HG03060 (cell line): ENCODE data around the gene MINAR2.

Source experiments
- ATAC-seq: cut with Tn5 transposase; IDR thresholded peaks from one replicate; pipeline ENCODE4 v1.9.1; 2021; ENCODE audit warnings: low read depth, moderate number of reproducible peaks; ENCODE audit not compliant: unreplicated experiment

The MINAR2 gene, protein sequence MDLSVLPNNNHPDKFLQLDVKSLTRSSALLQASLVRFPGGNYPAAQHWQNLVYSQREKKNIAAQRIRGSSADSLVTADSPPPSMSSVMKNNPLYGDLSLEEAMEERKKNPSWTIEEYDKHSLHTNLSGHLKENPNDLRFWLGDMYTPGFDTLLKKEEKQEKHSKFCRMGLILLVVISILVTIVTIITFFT

GRCh38 chr5:129747572-129748407 lies at the start of gene MINAR2:
MINAR2 (plus strand) TSS chr5:129748094; CDS start chr5:129748191, 97 bp downstream.
- no peak for ATAC-seq

- ATAC-seq = no peak
Observed at GRCh38 chr5:129698661-129699060, 49.2 kb upstream of the MINAR2 start.

GRCh38 chr5:129716235-129716634 lies 31.7 kb upstream of the MINAR2 start:
- ATAC-seq = no peak

DNA sequence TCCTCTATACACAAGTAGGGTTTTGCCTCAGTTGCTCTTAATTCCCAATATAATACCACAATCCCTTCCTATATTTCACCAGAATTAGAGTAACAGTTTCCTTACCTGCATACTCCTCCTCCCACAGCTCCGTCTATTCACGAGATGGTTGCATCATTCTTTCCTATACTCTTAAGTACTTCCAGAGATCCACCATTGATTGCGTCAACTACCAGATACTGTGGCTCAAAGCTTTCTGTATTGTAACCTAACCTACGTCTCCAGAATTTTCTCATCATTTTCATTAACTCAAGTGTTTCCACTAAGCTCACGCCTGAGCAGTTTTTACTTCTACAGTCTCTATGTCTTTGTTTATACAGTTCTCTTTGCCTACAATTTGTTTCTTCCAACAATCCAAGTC lies 31.2 kb upstream of the MINAR2 start:
- ATAC-seq = no peak

DNA sequence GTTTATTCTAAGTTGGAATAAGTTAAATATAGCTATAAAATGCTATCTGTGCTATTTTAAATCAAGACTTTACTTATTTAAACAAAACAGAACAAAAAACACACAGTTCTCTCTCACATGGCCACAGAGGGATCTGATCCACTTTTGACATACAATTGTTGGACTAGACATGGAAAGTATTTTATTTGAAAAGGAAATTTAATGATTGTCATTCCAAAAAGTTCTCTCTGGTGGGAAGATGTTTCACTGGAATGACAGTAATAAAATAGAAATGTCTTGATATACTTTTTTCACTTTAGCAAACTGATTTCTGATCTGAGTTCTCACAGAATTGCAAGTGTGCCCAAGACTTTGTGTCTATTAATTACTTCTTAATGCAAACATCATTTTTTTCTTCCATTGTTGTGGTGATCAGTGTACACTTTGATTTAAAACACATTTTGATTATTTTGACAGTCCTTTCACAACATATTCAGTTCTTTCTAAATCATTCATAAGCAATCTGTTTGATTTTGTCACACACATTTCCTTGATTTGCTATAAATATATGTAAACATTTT lies 30.1 kb upstream of the MINAR2 start:
- no peak for ATAC-seq

DNA sequence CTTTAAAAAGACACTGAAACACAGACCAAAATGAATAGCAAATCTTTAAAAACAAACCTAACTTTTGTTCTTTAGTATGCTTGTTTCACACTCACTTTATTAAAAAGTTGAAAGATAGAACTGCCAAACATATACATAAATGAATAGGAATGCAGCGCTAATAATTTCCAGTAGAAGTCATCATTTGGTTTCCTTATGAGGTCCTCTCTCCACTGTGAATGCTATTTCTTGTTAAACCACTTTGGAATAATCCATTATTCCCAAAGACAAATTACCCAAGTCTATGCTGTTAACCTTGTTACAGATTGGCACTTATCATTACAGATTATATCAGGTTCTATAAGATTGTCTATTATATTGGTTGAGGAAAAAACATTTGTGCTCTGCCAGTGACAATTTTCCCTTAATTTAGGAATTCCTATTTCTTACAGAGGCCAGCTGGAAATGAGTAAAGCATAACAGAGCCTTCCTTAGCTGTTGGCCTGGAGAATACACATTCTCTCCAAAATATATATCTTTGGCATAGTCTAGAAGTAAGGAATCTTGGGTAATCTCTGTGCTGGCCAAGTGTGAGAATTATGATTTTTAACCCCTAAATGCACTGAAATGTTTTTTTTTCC lies 29.3 kb upstream of the MINAR2 start:
- no peak for ATAC-seq

DNA sequence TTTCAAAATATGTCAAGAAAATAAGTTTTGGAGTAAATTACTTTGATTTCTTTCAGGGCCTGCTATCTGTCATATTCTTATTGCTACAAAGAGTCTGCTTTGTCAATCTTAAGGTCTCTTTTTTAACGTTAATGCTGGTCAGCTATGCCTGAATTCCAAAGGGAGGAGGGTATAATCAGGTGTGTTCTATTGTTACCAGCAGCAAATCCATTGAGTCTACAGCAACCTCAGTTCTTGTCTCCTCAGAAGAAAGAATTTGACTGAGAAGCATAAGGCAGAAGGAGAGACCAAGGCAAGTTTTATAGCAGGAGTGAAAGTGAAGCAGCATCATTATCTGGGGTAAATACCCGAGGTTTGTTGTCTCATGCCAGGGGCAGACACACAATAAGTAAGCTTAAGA lies 23.7 kb upstream of the MINAR2 start:
- ATAC-seq = no peak

DNA sequence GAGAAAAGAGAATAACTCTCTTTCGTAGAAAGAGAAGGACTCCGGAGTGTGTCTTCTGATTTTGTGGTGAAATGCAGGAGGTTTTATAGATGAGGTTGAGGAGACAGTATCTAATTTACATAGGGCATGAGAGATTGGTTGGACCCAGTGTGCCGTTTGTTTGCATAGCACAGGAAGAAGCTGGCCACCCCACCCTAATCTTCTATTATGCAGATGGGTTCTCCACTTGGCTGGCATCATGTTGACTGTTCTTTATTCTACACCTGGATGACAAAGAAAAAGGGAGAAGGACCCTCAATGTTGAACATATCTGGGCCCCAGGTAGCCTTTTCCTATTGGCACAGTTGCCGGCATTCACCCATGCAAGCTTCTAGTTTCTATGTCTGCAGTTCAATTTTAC lies 23.2 kb upstream of the MINAR2 start:
- no peak for ATAC-seq

DNA sequence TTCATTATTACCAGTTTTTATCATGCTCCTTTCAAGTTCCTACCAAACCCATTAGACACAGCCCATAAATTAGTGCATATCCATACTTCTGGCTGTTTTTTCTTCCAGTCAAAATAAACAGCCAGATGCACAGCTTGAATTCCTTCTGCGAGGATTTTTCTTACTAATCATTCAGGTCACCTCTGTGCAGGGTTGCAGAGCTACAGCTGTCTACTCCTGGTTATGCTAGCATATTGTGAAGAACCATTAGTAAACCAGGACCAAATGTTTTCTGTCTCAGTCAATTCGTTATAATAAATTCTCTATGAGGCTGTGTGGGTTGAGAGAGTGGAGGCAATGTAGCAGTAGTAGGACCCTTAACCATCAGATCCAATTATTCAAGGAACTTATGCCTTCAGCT lies 8.1 kb upstream of the MINAR2 start:
- ATAC-seq = no peak

GRCh38 chr5:129743541-129744187 lies 4.2 kb upstream of the MINAR2 start:
- ATAC-seq = no peak

DNA sequence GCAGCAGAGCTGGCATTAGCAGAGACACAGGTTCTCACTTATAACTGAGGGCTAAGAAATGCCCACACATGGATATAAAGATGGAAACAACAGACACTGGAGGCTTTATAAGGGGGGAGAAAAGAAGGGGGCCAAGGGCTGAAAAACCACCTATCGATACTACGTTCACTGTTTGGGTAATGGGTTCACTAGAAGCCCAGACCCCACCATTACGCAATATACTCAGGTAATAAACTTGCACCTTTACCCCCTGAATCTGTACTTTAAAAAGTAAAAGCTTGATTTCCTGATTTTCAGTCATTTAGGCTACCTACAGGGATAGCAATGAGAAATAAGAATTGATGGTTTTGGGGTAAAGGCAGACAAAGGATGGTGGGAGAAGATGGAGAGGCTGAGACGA lies 1.9 kb upstream of the MINAR2 start:
- no peak for ATAC-seq

DNA sequence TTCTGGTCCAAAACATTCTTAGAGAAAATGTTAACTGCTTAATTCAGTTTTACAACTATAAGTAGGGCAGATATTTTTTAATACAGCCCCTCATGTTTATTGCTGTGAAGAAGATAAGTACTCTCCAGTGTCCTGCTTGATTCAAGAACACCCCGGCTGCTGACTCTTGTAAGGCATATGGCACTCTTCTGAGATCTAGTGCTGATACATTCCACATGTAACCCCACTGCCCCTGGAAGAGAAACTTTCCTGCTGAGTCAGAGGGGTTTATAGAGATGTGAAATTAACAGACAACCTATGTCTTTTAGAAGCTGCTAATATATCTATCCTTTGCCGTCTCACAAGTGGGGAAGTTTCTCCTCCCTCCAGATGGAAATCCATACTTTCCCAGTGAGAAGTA lies 1.0 kb upstream of the MINAR2 start:
- no peak for ATAC-seq

DNA sequence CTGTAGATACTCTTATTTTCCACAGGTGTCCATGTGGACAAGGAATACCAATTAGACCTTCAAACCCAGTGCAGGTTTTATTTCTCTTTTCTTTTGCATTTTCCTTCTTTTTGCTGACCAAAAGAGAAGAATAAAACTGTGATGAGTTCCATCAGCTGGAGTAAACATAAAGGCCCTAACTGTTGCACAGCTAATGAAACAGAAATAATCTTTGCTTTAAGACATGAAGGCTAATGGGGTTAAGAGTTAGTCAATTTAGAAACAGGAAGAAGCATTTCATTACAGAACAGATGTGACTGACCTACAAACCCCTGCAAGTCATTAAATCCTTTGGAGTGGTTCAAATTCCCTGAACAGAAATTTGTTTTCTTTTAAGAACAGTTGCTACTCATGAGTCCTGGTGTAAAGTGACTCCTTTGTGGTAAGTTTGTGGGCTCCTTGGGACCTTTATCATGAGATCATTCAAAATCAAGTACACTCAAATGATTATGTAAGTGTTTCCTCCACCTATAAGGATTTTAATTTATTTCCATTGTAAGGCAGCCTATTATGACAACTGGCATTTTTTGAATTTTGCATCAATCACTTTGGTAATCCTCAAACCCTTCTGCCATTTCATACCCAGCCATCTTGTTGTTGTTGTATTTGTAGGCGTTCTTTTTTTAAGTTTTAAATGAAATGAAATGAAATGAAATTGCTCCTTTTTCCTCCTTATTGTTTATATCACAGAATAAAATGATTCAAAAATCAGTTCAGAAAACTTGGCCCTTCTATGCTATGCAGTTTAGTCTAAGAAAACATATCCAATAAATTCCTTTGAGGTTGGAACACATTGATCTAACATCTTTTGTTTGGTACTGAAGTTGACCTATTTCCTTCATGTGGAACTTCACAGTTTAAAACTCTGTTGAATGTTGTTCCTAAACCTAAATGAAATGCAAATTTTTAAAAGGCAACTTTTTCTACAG lies 1.3 kb downstream of the MINAR2 start:
- ATAC-seq = no peak

- no peak for ATAC-seq
Observed at GRCh38 chr5:129760636-129761325, 12.9 kb downstream of the MINAR2 start.

- no peak for ATAC-seq
Observed at GRCh38 chr5:129763651-129764050, 15.8 kb downstream of the MINAR2 start.

GRCh38 chr5:129766798-129767197 lies 18.9 kb downstream of the MINAR2 start:
- ATAC-seq = no peak

DNA sequence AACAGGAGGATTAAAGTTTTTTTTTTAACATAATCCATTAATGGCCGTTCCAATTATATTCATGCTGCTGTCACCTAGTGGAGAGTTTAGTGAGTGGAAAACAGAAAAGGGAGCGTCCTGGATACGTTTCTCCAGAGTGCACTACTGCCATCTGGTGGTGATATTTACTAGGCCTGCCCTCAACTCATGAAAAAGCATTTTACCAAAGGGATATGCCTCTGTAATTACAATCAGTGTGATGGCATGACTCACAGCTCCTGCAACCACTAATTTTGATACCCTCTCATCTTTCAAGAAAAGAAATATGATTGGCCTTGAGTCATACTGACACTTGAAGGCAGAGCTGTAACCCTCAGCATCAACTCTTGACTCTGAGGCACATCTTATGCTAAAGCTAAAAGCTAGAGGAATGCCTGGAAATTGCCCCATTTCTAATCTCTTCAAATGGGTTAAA lies 20.1 kb downstream of the MINAR2 start:
- peak; percentile 84 for ATAC-seq

GRCh38 chr5:129768735-129769134 lies 20.8 kb downstream of the MINAR2 start:
- no peak for ATAC-seq
